Brain microvascular endothelial cell (primary cell): ENCODE results near the gene FAM174C.

Experiments
- DNase-seq: peaks from one replicate; pipeline ENCODE4 v3.0.0-alpha.2; 2020
- H3K27ac ChIP-seq: fragments of 250-450 bp; sonication (Bioruptor Pico); 2 replicates; pipeline ENCODE4 v1.5.1; 2020; ENCODE audit warnings: mild to moderate bottlenecking, moderate library complexity
- H3K27me3 ChIP-seq: fragments of 250-450 bp; sonication (Bioruptor Pico); replicated peaks from 2 replicates; pipeline ENCODE4 v1.5.1; 2020; ENCODE audit warnings: mild to moderate bottlenecking
- H3K36me3 ChIP-seq: fragments of 250-450 bp; sonication (Bioruptor Pico); replicated peaks from 2 replicates; pipeline ENCODE4 v1.5.1; 2020; ENCODE audit warnings: mild to moderate bottlenecking
- H3K4me3 ChIP-seq: 2 replicates; pipeline ENCODE4 v1.5.1; 2011; ENCODE audit warnings: low read depth, mild to moderate bottlenecking, control low read depth, low read length, moderate library complexity
- CTCF ChIP-seq: IDR thresholded peaks from 2 replicates; pipeline ENCODE4 v1.5.1; 2011; ENCODE audit warnings: low read depth, mild to moderate bottlenecking, moderate library complexity, low read length, control low read depth, inconsistent platforms; ENCODE audit errors: missing control alignments
- in situ Hi-C: cut with HindIII; loops from 2 replicates; pipeline ENCODE4 v1.10.0; 2017; ENCODE audit warnings: low sequenced_read_pairs, low pct_ligation_motif_present

Gene FAM174C

GRCh38 chr19:1278074-1278473 lies 2.7 kb downstream of the FAM174C start:
- H3K4me3 ChIP-seq: no peak overlapping the region
- DNase-seq: no peak
- peaks cover 25% of the 10 kb centered on the region for H3K36me3 ChIP-seq
- TF ChIP-seq CTCF: no peak
- in situ Hi-C loops: no loop called here
- no peaks in the 10 kb centered on the region for H3K27me3 ChIP-seq
- no peak overlapping the region for H3K27ac ChIP-seq

GRCh38 chr19:1278713-1279660 lies 3.7 kb downstream of the FAM174C start:
- peaks cover 17% of the 10 kb centered on the region for H3K36me3 ChIP-seq
- no peak overlapping the region for H3K27ac ChIP-seq
- DNase-seq: no peak
- H3K27me3 ChIP-seq: peaks cover 6% of the 10 kb centered on the region
- in situ Hi-C loops: no loop called here
- H3K4me3 ChIP-seq: no peak overlapping the region
- TF ChIP-seq CTCF: no peak

DNA sequence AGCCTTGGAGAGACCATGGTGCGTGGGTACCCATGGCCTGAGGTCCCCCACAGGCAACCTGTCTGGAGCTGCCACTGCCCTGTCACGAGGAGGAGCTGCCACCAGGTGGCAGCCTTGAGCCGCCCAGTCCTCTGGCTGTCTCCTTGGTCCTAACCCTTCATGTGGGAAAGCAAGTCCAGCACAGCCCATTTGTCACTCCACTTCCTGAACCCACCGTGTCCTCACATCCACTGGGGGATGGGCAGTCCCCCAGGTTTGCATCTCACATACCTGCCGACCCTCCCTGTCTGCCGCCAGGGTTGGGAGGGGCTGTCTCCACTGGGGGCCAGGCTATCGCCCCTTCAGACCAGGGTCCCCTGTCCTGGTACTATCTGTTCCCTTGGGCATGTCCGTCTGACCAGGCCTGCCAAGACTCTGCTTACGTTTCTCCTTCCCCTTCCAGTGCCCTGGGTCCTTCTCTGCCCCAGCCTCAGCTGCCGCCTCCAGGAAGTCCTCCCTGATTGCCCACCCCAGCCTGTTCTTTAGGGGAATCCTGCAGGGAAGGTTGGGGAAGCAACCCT lies 4.5 kb downstream of the FAM174C start:
- H3K27me3 ChIP-seq: peaks cover 14% of the 10 kb centered on the region
- TF ChIP-seq CTCF: peak; percentile 97
- in situ Hi-C loops: loop anchor here (5.0 to 10.0 kb wide), 3 partner anchors 95 to 192 kb away; no protein-coding TSS in a partner anchor
- H3K36me3 ChIP-seq: peaks cover 8% of the 10 kb centered on the region
- H3K4me3 ChIP-seq: no peak overlapping the region
- no peak overlapping the region for H3K27ac ChIP-seq
- peak; percentile 58 for DNase-seq

DNA sequence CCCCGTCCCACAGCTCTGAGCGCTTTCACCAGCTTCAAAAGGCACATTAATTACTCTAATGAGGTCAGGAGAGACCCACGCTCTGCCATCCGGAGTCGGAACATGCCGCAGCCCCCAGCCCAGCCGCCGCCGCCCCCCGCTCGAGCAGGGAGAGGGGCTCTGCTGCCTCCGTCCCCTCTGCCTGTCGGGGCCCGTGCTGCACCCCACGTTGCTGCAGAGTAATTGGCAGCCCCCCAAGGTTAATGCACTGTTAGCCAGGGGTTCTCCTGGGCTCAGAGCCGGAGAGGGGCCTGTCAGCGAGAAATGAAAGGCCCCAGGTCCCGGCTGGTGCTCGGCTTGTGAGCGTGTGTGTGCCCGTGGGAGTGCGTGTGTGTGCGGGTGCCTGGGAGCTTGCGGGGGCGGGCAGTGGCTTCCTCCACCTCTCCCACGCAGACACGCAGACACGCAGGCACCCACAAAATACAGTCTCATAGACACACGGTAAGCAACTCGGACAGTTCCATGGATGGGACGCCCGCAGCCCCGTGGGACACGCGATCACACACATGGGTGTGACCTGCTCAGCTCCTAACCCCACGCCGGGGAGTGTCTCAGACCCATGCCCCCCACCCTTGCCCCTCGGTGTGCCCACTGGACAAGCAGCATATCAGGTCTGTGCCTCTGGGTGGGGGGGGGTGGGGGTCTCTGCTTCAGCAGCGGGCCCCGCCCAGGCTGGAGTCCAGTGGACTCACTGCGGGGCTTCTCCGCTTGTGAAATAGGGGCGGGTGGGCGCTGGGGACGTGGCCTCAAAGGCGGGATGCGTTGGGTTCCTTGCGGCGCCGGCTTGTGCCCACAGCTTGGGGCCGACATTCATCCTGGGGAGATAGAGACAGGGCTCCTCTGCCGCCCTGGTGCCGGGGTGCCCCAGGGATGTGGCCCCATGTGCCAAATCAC lies 5.6 kb downstream of the FAM174C start:
- Histone ChIP-seq H3K4me3 (no peak overlapping the region), H3K27me3 (peaks cover 22% of the 10 kb centered on the region), H3K27ac (no peak overlapping the region), H3K36me3 (peaks cover 6% of the 10 kb centered on the region)
- in situ Hi-C loops: loop anchor here (5.0 to 10.0 kb wide), 3 partner anchors 94 to 191 kb away; no protein-coding TSS in a partner anchor
- no peak for TF ChIP-seq CTCF
- no peak for DNase-seq

DNA sequence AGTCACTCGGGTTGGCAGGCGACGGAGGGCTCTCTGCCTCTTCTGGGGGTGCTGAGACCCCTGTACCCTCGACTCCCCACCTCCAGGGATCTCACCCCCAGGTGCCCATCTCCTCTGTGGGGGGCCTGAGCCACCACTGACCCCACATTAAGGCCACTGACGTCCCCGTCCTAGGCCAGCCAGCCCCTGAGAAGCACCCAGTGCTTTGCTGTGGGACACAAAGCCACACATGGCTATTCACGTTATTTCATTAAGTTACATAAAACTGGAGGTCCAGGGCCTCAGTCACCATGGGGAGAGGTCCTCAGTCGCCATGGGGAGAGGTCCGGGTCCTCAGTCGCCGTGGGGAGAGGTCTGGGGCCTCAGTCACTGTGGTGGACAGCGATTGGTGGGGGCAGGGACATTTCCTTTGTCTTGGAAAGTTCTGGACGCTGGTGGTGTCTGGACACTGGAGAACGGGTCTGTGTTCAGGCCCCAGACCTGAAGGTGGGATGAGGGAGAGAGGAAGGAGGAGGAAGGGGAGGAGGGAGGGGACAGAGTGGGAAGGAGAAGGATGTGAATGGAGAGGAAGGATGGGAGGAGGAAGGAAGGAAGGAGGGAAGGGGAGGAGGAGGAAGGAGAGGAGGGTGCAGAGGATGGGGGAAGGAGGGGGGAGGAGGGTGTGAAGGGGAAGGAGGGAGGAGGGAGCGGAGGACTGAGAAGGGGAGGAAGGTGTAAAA lies 6.4 kb downstream of the FAM174C start:
- no peak for DNase-seq
- Histone ChIP-seq H3K36me3 (peaks cover 6% of the 10 kb centered on the region), H3K4me3 (no peak overlapping the region), H3K27ac (no peak overlapping the region), H3K27me3 (peaks cover 26% of the 10 kb centered on the region)
- in situ Hi-C loops: loop anchor here (5.0 to 10.0 kb wide), 3 partner anchors 93 to 191 kb away; no protein-coding TSS in a partner anchor
- TF ChIP-seq CTCF: no peak
